ENCODE results near the gene GABRB3. TPM values are rescaled to one million over a fixed set of nuclear protein-coding genes. Genes with fewer than 3 reads are reported as not detected.

GABRB3 gene
- total RNA-seq, 1 donor, result 0.81 TPM

GRCh38 chr15:26615927-26616302, 157.0 kb downstream of the GABRB3 start:
- TF ChIP-seq CTCF (IDR thresholded peaks at IDR 0.05; ENCODE audit: insufficient read depth, low read length), result no peak

DNA sequence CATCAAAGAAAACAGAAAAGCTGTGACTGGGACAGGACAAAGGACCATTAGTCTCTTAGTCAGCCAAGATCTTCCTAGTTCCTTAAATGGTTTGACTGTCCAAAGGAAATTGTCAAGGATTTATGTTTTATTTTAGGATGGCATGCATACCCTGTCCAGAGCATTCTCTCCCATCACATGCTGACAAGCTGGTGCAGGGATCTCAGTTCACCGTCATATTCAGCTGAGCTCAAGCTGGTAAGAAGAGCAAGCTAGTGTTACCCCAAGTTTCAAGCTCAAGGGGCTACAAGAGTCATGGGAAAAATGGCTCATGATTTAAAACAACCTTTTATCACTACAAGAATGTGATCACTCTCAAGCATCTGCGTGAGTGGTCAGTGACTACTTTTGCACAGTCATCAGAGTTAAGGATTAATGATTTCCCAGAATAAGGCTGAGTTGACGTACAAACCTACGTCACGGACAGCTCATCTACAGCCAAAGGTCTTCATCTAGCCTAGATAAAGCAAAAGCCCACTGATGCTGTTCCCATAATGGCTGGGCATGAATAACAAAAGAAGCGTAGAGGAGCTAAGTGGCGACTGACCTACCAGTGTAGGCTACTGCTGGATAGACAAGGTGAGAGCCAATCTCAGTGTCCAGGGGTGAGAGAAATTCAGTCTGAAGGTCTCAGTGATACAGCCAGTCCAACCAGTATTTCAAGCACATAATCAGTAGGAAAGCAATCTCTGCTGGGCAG, 157.5 kb downstream of the GABRB3 start:
- DNase-seq (ENCODE audit: low read depth), result no peak
- H3K4me3 ChIP-seq (ENCODE audit: low read depth, low read length), result no peak overlapping the region
- TF ChIP-seq CTCF (IDR thresholded peaks at IDR 0.05; ENCODE audit: insufficient read depth, low read length), result no peak

More at GRCh38 chr15:26615927-26616302, 157.0 kb downstream of the GABRB3 start:
- no peak overlapping the region for H3K4me3 ChIP-seq (ENCODE audit: low read depth, low read length)
- DNase-seq (ENCODE audit: low read depth), result no peak

DNA sequence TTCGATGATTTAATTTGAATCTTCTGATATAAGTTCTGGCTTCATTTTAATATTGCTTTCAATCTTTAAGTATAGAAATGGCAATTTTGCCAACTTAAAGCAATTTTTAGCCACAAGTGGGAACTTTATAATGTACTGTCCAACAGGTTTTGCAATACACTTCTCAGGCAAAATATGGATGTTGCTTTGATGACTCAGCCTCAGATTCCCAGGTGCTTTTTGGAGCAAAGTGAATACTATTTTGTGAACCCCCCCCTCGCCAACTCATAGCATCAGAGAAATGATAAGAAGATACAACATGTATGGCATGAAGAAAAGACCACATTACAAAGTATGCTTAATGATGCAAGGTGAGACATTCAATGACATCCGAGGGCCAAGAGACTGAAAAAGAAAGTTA, 158.1 kb downstream of the GABRB3 start:
- DNase-seq (ENCODE audit: low read depth), result no peak
- no peak overlapping the region for H3K4me3 ChIP-seq (ENCODE audit: low read depth, low read length)
- no peak for TF ChIP-seq CTCF (IDR thresholded peaks at IDR 0.05; ENCODE audit: insufficient read depth, low read length)

DNA sequence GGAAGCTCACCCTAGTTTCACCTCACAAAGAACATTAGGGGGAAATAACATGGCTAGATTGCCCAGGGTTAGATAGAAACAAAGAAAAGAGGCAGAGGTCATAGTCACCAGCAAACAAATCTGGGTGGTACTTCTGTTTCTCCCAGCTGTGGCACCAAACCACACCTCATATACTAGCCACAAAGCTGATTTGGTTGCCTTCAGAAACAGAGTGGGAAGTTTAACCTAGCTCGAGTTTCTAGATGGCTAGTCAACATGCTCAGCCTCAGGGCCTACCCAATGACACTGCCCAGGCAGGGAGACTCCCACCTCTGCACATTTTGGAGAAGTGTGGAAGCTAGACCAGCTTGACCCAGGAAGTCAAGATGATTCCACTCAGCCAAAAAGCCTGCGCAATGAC, 174.2 kb downstream of the GABRB3 start:
- no peak for TF ChIP-seq CTCF (IDR thresholded peaks at IDR 0.05; ENCODE audit: insufficient read depth, low read length)
- H3K4me3 ChIP-seq (ENCODE audit: low read depth, low read length), result no peak overlapping the region
- no peak for DNase-seq (ENCODE audit: low read depth)

DNA sequence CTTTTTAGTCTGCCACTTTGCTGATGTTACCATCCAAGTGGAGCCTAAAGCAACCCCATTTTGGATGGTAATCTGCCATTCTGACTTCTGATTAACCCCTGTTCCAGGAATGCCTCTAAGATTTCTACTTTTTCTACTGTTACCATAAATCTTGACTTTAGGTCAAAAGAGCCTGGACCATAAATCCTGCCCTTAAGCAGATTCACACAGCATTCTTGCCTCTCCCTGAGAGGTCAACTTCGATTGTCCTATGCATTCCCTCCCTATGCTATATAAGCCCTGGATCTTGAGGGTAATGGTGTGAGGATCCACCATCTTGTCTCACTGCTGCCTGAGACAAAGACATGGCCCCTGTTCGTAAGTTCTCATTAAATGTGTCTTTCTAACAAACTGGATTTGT, 177.3 kb downstream of the GABRB3 start:
- H3K4me3 ChIP-seq (ENCODE audit: low read depth, low read length), result no peak overlapping the region
- DNase-seq (ENCODE audit: low read depth), result no peak
- no peak for TF ChIP-seq CTCF (IDR thresholded peaks at IDR 0.05; ENCODE audit: insufficient read depth, low read length)

DNA sequence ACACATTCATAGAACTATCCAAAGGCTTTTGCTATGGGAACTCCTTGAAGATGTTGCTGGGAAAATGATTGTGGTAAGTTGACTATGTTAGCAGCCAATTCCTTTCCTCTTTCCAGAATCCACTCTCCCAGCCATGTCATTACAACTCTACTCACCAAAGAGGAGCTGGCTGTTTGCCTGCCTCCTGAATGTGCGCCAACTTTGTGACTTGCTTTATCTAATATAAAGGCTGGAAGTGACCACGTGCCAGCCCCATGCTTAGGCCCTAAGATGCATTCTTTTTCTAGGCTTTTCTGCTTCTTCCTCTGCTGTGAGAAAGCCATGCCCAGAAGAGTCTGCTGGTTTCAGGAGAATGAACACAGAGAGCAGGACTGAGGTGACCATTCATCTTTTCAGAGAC, 182.2 kb downstream of the GABRB3 start:
- no peak for TF ChIP-seq CTCF (IDR thresholded peaks at IDR 0.05; ENCODE audit: insufficient read depth, low read length)
- H3K4me3 ChIP-seq (ENCODE audit: low read depth, low read length), result no peak overlapping the region
- no peak for DNase-seq (ENCODE audit: low read depth)

DNA sequence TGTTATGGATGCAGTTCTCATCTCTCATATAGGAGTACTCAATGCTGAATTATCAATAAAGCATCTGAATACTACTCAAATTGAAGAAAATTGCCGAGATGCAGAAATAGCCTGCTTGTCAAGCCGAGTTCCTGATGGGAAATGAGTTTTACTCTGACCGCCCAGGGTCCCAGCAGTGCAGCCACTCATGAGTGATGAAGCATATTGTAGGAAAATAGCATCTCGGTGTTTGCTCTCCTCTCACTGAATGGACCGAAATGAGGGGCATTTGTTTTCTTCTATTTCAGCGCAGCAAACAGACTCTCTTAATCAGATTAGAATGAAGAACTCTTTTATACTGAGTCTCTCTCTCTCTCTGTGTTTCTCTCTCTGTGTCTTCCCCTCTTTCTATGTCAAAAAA, 190.0 kb downstream of the GABRB3 start:
- TF ChIP-seq CTCF (IDR thresholded peaks at IDR 0.05; ENCODE audit: insufficient read depth, low read length), result no peak

More for the DNA sequence above, 190.0 kb downstream of the GABRB3 start:
- H3K4me3 ChIP-seq (ENCODE audit: low read depth, low read length), result no peak overlapping the region
- DNase-seq (ENCODE audit: low read depth), result no peak
